CD4-positive, alpha-beta T cell treated with Interleukin-15 for 4 hours (primary cell): ENCODE results near the gene FTO.
"Not testable (repeated sequence)": the region's sequence is repeated elsewhere in the genome, so short reads cannot be mapped to it uniquely, and the experiment has no call there.

ENCODE experiments used
- DNase-seq: peaks from one replicate; pipeline ENCODE4 v3.0.0-alpha.2; 2020; ENCODE audit warnings: low spot score

FTO gene

DNA sequence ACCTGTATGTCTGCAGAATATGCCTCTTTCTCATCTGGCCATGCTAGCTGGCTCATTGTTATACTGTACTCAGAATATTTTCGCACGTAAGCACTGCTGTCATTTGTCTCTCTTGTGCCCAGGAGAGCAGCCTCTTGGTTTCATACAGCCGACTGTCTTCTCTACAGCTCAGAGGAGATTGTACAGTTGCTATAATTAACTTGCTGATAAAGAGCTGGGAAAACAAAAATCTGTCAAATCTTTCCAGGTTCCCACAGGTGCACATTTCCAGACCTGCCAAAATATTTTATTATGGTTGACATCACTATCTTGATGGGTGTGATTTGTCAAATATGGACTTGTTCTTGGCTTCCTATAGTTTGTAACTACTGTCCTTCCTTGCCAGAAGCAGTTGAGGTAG is 122.7 kb downstream of the FTO start:
- DNase-seq, result no peak

DNA sequence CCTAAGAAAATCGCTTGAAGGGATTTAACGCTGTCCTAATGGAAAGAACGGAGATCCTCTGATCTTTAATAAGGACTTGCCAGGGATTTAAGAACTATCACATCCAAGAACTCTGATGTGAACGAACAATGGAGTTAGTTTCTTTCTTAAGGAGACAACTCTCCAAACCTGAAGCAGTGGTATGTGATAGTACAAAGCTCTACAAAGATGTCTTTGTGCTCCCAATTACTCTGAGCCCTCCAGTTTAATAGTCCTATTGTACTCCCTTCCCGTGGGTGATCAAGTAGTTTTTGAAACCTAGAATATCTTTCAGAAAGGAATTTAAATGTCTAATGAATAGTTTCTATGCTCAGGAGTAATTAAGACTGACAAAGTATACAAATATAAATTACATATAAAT is 123.8 kb downstream of the FTO start:
- DNase-seq, result no peak

DNA sequence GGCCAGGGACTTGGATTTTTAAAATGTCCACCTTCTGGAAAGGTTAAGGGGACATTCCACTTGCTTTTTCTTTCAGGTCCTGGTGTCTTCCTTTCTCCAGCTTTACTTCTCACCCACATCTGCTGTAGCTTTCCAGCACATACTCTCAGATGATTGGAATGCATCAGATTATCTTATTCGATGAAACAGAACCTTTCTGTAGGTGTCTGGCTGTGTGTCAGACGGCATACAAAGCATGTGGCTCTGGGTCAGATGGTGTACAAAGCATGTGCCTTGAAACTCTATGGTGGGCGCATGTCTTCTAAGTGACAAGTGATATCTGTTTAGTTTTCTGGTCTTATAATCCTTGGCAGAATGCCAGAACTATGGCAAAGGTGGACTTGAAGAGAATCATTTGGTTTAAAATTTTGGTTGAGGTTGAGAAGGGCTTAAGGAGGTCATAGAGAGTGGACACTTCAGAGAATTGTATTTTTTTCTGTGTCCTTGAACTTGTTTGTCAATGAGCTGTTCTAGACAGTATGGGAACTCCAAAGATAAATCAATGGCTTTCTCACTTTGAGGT is 125.3 kb downstream of the FTO start:
- no peak for DNase-seq

DNA sequence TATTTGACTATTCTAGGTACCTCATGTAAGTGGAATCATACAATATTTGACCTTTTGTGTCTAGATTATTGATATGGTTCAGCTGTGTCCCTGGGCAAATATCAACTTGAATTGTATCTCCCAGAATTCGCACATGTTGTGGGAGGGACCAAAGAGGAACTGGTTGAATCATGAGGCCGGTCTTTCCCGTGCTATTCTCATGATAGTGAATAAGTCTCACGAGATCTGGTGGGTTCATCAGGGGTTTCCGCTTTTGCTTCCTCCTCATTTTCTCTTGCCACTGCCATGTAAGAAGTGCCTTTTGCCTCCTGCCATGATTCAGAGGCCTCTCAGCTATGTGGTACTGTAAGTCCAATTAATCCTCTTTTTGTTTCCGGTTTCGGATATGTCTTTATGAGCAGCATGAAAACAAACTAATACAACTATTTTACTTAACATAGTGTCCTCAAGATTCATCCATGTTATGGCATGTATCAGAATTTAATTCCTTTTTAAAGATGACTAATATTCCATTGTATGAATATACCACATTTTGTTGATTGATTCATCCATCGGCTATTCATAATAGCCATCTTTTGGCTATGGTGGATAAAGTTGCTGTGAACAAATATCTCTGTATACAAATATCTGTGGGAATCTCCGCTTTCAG is 129.1 kb downstream of the FTO start:
- no peak for DNase-seq

DNA sequence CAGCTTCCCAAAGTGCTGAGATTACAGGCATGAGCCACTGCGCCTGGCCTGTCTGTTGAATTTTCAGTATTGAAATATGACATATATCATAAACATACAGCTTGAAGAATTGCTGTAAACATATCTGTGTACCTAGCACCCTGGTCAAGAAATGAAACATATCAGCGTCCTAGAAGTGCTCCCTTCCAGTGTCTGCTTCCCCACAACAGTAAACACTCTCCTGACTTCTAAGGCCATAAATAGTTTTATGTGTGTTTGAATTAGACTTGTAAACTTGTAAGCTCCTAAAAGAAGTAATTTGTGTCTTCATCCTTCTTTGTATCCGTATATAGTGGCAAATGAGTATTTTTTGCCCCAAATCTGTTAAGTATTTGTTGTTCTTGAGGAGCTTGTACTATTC is 132.2 kb downstream of the FTO start:
- no peak for DNase-seq

DNA sequence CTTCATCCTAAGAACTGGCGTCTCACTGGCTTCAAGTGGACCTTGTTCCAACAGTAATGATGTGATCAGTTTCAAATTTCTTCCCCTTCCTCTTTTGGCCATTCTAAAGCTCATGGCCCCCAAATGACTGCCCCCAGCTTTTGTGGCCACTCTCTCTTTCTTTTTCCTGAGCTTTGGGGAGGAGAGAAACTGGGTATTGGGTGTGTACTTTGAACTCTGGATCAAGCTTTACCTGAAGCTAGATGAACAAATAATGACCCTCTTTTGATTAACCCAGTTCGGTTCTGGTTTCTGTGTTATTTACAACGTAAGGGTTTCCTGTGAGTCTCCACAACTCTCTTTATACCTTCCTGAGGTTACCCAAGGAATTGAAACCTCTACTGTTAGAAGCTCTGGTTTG is 132.7 kb downstream of the FTO start:
- no peak for DNase-seq

DNA sequence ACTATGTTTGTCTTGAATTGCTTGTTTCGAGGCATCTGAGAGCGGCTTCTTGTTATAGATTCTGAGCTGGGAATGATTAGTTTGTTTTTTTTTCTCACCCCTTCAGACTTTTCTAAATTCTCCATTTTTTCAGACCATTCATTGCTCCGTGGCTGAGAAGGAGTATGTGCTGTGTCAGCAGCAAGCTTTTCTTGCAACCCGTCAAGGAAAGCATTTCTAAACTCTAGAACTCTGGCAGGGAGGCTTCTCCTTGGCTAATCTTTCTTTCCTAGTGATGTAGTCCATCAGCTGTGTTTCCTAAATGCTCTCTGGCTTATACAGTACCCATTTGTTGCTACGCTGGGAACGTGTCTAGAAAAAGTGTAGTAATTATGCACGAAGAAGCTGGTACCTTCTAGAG is 133.5 kb downstream of the FTO start:
- no peak for DNase-seq

DNA sequence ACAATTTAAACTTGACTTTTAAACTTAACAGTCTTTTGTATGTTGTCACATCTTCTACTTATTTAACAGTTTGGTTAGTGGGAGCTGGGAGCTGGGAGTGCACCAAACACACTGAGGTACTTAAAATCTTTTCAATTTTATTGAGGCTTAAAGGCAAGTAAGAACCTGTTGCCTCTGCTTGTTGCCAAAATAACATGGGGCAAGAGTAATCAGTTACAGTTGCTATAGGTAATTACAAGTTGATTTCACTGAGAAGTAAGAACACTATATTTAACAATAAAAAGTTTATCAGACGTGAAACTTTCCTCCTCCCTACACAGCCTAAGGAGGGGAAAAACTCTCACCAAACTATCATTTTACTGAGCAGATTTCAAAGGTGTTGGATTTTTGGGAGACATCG is 135.2 kb downstream of the FTO start:
- no peak for DNase-seq

DNA sequence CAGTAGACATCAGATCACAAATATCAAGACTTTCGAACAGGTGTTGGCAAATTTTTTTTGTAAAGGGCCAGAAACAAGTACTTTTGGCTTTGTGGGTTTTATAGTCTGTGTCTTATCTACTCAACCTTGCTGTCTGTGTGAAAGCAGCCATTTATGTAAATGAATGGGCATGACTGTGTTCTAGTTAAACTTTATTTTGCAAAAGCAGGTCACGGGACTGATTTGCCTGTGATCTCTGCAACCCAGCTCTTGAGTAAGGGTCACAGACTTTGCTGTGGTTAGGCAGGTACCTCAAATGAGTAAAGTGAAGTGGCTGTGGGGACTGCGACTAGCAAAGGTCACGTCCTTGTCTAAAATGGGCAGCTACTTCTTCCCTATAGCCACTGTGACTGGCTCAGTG is 136.5 kb downstream of the FTO start:
- DNase-seq, result no peak

DNA sequence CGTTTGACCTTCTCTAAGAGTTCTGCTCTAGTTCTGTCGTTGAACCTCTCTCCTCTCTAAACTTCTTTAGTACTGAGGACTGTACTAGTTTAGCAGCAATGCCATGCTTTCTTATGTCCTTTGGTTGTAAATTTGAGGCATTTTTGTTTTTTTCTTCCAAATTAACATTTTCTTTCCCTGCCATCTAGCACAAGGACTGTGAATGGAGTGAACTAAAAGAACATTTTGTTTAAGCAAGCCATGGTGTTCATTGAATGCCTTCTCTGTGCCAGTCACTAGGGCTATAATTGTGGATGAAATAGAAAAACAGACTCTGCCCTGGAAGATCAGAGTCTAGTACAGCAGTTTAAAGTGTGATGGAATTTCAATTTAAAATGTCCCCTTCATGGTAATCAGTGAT is 137.9 kb downstream of the FTO start:
- no peak for DNase-seq

DNA sequence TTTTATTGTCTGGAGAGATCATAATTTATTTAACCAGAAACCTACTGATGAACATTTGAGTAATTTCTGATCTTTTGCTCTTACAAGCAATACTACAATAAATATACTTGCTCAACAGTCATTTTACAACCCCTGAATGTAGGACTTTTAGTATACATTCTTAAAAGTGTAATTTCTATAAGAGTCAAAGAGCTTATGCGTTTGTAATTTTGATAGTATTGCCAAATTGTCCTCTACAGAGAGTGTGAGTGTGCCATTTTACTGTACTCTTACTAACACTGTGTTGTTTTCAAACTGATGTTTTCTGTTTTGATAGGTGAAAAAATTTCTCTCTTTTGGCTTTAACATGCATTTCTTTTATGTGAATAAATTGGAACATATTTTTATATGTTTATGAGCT is 139.1 kb downstream of the FTO start:
- DNase-seq, result no peak

DNA sequence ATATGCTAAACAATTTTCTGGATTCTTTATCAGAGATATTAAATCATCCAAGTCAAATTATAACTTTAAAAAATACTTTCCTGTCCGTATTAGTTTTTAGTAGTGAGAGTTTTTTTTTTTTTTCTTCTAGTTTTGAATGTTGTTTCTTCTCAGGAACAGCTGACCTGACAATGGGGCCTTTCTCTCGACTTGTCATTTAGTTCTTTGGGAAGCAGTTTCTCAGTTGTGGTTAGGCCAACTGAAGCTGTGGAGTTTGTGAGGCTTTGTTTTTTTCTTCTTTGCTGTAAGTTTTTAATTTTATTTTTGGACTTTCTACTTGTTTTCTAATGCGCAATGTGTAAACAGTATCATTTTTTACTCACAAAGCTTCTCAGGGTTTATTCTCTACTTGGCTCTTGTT is 140.8 kb downstream of the FTO start:
- DNase-seq, result no peak

DNA sequence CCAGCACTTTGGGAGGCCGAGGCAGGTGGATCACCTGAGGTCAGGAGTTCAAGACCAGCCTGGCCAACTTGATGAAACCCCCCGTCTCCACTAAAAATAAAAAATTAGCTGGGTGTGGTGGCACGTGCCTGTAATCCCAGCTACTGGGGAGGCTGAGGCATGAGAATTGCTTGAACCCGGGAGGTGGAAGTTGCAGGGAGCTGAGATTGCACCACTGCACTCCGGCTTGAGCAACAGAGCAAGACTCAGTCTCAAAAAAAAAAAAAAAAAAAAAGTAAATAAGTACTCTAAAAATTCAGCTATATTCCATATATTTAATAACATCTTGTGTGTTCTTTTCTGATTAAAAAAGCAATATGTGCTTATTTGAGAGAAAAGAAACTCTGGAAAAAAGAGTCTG is 142.6 kb downstream of the FTO start:
- not testable (repeated sequence) for DNase-seq

DNA sequence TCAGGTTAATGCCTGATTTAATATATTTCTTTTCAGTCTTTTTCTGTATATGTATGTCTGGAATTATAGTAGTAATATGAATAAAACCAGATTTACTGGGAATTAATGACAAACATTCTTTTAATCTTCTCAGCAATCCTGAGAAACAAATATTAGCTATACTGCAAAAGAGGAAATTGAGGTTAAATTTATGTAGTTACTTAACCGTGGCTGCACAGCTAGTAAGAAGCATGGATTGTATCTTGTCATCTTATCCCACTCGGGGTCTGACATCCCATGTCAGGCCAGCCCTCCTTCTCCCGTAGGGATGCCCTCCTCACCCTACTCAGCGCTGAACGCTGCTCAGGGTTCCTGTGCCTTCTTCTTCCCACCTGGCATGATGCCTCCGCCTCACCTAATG is 143.0 kb downstream of the FTO start:
- DNase-seq, result no peak

DNA sequence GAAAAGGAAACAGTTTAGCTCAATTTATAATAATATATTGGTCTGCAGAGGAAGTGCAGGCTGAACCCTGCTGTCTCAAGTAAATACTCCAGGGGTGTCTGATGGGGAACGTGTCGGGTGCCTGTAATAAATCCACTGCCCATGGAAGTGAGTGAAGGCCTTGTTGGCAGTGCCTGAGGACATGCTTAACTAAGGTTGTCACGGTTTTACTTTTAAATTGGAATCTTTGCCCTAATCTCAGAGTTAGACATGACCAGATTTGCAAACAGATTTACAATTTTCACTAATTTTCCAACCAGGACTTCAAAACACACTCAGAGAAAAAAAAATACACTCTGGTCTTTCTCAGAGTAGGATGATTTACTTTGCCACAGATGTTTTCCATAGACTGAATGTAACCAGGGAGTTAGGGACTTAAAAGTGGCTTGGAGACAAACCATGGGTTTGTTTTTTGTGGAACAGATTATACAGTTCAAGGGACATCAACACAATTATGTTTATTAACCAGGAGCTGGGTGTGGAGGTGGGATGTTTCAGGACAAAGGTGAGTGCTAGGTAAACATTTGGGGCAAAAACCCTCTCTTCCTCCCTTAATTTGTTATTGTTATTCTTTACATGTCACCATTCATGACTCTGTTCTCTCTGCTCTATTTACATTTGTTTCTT is 144.5 kb downstream of the FTO start:
- no peak for DNase-seq

DNA sequence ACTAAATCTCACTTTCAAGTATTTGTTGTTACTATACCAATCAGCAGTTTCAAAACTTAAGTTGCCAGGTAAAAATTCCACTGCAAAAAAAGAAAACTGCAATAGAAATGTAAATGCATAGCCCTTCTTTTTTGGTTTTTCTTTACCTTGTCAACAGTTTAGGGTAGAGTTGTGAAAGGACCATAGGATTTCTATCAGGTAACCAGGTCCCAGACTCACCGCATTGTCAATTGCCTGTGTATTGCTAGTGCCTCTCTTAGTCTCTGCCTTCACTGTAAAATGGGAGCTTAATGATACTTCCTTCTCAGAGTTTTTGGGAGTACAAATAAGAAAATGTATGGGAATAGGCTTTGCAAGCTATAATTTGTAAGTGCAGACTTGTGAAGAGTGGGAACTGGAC is 145.0 kb downstream of the FTO start:
- DNase-seq, result no peak

DNA sequence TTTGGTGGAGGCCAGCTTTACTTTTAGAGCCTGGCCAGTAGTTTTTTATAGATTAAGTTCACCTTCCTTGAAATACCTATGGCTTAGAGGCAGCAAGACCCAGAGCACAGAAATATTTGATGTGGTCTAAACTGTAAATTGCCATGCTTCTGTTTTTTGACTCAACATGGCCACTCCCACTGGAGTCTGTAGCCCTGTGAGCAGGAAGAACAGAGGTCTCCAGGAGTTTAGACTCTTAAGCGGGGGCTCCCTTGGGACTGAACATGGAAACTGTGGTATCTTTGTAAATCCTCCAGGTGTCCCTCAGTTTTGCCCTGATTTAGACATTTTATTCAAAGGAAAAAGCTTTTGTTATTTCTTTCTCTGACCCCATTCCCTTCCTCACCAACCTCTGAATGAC is 145.6 kb downstream of the FTO start:
- no peak for DNase-seq

DNA sequence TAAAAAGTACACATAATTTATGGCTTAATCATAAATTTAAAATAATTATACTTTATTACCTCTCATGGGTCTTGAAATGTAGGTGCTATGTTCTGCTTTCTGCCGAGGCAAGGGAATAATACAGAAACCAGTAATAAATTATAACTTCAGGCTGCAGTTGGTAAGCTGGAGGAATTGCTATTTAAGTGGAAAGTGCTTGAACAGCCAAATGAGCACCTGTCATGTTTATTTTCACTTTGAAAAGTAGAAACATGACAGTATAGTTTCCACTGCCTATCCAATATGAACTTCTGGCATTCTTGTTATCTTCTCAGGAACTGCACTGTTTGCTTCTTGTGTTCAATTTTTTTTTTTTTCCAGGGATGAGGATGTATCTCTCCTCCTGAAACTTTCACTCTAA is 146.0 kb downstream of the FTO start:
- no peak for DNase-seq

DNA sequence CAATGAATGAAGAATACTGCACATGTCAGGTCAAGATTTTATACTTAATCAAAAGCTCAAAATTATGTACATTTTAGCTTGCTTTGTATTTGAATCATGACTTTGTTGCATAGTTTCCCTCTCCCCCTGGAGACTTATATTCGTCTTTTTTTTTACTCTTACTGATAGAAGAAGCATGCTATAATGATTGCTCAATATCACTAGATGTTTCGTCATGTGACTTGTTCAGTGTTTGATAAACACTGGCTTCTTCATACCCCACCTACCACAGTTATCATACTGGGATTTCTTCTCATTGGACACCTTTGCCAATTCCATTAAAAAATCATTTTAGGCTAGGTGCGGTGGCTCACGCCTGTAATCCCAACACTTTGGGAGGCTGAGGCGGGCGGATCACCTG is 148.7 kb downstream of the FTO start:
- DNase-seq, result no peak

DNA sequence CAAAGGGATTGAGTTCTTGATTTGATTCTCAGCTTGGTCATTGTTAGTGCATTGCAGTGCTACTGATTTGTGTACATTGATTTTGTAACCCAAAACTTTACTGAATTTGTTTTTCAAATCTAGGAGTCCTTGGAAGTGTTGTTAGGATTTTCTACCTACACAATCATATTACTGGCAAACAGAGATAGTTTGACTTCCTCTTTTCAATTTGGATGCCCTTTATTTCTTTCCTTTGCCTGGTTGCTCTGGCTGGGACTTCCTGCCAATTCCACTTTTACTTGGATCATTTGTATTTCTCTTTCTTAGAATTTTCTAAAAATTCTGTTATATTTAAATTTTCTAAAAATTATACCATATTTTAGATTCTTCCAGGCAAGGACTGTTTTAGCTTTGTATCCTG is 151.1 kb downstream of the FTO start:
- no peak for DNase-seq

DNA sequence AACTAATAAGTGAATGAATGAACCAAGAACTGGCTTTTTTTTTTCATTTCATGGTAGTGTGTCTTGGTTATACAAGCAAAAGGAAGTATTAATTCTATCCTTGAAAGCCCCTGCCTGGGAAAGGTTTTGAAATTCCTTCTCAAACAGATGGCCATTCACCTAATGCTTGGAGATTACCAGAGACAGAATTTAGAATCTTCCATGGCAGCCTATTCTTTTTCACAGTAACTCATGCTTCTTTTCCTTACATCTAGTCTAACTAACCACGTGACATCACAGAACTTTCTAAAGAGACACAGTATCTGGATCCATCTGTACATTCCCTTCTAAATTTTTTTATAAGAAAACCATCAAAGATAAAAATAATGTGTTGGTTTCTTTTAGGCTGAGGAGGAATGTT is 151.6 kb downstream of the FTO start:
- no peak for DNase-seq

DNA sequence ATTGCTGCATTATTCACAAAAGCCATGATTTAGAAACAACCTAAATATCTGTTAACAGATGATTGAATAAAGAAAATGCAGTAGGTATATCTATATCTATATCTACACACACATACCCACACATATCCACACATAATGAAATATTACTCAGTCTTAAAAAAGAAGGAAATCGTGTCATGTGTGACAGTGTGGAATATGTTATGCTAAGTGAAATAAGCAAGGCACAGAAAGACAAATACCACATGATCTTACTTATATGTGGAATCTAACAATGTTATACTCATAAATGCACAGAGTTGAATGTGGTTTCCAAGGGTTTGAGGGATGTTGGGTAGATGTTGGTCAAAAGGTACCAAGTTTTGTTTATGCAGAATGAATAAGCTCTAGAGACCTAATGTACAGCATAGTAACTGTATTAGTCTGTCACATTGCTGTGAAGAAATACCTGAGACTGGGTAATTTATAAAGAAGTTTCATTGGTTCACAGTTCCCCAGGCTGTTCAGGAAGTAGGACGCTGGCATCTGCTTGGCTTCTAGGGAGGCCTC is 156.1 kb downstream of the FTO start:
- no peak for DNase-seq

DNA sequence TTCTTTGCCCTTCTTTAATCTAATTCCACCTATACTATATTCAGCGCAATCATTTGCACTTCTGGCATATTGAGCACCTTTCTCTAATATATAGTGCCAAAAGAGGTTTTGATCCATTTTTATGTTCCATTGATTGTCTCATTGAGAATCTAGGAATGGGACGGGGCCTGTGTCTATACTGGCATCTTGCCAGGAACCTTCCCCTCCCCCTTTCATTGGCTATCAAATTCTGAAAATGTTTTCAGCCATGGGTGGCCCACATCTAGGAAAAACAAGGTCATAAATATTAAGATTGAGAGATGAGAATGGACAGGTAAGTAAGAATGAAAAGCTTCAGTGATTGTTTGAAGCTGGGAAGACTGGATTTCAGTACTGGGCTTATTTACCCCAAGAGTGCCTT is 159.9 kb downstream of the FTO start:
- no peak for DNase-seq
